NCI-H69 (cell line): ENCODE results near the gene TEX36.
"Not testable (repeated sequence)": the region's sequence is repeated elsewhere in the genome, so short reads cannot be mapped to it uniquely, and the experiment has no call there.

ENCODE experiments used
- DNase-seq: peaks from one replicate; lab custom pipeline; 2025; lab: John Stamatoyannopoulos, UW

TEX36 gene

GRCh38 chr10:125683063-125683462, at the start of gene TEX36:
TEX36 (minus strand) TSS chr10:125683163; CDS start chr10:125682989, 174 bp downstream.
- DNase-seq = no peak

GRCh38 chr10:125727436-125727835, 44.5 kb upstream of the TEX36 start:
- DNase-seq = no peak

GRCh38 chr10:125726914-125727313, 44.0 kb upstream of the TEX36 start:
- DNase-seq = no peak

GRCh38 chr10:125722811-125723210, 39.8 kb upstream of the TEX36 start:
- DNase-seq = no peak

- DNase-seq = no peak
Observed at GRCh38 chr10:125721035-125721434, 38.1 kb upstream of the TEX36 start.

GRCh38 chr10:125720002-125720382, 37.0 kb upstream of the TEX36 start:
- DNase-seq = no peak

GRCh38 chr10:125719173-125720001, 36.4 kb upstream of the TEX36 start, which contains the start of gene EDRF1:
EDRF1 (plus strand) TSS chr10:125719709; CDS start chr10:125719808, 99 bp downstream.
- DNase-seq = peak; percentile 96

- DNase-seq = not testable (repeated sequence)
Observed at GRCh38 chr10:125714728-125715127, 31.8 kb upstream of the TEX36 start.

GRCh38 chr10:125711110-125711750, 28.3 kb upstream of the TEX36 start:
- DNase-seq = no peak

- DNase-seq = no peak
Observed at GRCh38 chr10:125709553-125710474, 26.9 kb upstream of the TEX36 start.

- no peak for DNase-seq
Observed at GRCh38 chr10:125708971-125709503, 26.1 kb upstream of the TEX36 start.

- no peak for DNase-seq
Observed at GRCh38 chr10:125707541-125708468, 24.8 kb upstream of the TEX36 start.

- DNase-seq = no peak
Observed at GRCh38 chr10:125700355-125700911, 17.5 kb upstream of the TEX36 start.

- DNase-seq = no peak
Observed at GRCh38 chr10:125699562-125700143, 16.7 kb upstream of the TEX36 start.

GRCh38 chr10:125698481-125698998, 15.6 kb upstream of the TEX36 start:
- no peak for DNase-seq

GRCh38 chr10:125696884-125697283, 13.9 kb upstream of the TEX36 start:
- DNase-seq = peak; percentile 9

- DNase-seq = no peak
Observed at GRCh38 chr10:125694883-125695282, 11.9 kb upstream of the TEX36 start.

- DNase-seq = no peak
Observed at GRCh38 chr10:125693524-125693847, 10.5 kb upstream of the TEX36 start.

GRCh38 chr10:125692601-125693523, 9.9 kb upstream of the TEX36 start:
- no peak for DNase-seq
